ENCODE data around the gene REC8. TPM values are rescaled to one million over a fixed set of nuclear protein-coding genes. Genes with fewer than 3 reads are reported as not detected.

REC8 gene
- total and polyA plus RNA-seq, 10 of the 15 experiments (the other 5 are each of a cell fraction or from before 2014, with no cell fraction given): 4.2 to 76.9 (median 29.1) TPM

- TF ChIP-seq IRF5 (IDR thresholded peaks at IDR 0.05; ENCODE audit: borderline replicate concordance): peak; percentile 22; the same call in 1 of the 2 replicates
- TF ChIP-seq BMI1 (IDR thresholded peaks at IDR 0.05; ENCODE audit: borderline replicate concordance): no peak
- peak; percentile 83; the same call in 1 of the 2 replicates for TF ChIP-seq PML (IDR thresholded peaks at IDR 0.05; ENCODE audit: low read length)
- peak; percentile 96 for TF ChIP-seq CREB1 (IDR thresholded peaks at IDR 0.05; ENCODE audit: low read depth)
- peak; percentile 77 for TF ChIP-seq SMC3 (IDR thresholded peaks at IDR 0.05; ENCODE audit: borderline replicate concordance, low read length)
- no peak for TF ChIP-seq ATF2 (IDR thresholded peaks at IDR 0.05; ENCODE audit: low read length)
- TF ChIP-seq SKIL (IDR thresholded peaks at IDR 0.05; ENCODE audit: low read depth, poor library complexity, severe bottlenecking): no peak
- peak; percentile 67; the same call in 1 of the 2 replicates for TF ChIP-seq ZNF592 (IDR thresholded peaks at IDR 0.05)
- TF ChIP-seq MYC (IDR thresholded peaks at IDR 0.05; ENCODE audit: insufficient read depth, insufficient read length, insufficient replicate concordance, low read length, severe bottlenecking): peak; percentile 49
- peak; percentile 78 for TF ChIP-seq LARP7 (IDR thresholded peaks at IDR 0.05)
- TF ChIP-seq DPF2 (IDR thresholded peaks at IDR 0.05): 0 out of 2 replicates have a peak, but pooled peaks have one; percentile 54
- TF ChIP-seq YY1 (IDR thresholded peaks at IDR 0.05; ENCODE audit: low read depth, low read length): peak; percentile 96
- TF ChIP-seq RUNX3 (IDR thresholded peaks at IDR 0.05; ENCODE audit: low read length): peak; percentile 77
- TF ChIP-seq STAT3 (IDR thresholded peaks at IDR 0.05; ENCODE audit: low read depth, low read length): 0 out of 2 replicates have a peak, but pooled peaks have one; percentile 83
- TF ChIP-seq FOS (IDR thresholded peaks at IDR 0.05; ENCODE audit: borderline replicate concordance, extremely low read depth, insufficient read length): no peak
- TF ChIP-seq KLF5 (IDR thresholded peaks at IDR 0.05; ENCODE audit: partially characterized antibody): peak; percentile 77
- TF ChIP-seq ZNF384 (IDR thresholded peaks at IDR 0.05; ENCODE audit: borderline replicate concordance, low read depth, low read length): peak; percentile 23; the same call in 1 of the 2 replicates
Measured at GRCh38 chr14:24215495-24216344, 43.8 kb downstream of the REC8 start, which contains the start of gene MDP1 (continued).
